ENCODE results near the gene TMEM212.

- TF ChIP-seq, protein P1, sequence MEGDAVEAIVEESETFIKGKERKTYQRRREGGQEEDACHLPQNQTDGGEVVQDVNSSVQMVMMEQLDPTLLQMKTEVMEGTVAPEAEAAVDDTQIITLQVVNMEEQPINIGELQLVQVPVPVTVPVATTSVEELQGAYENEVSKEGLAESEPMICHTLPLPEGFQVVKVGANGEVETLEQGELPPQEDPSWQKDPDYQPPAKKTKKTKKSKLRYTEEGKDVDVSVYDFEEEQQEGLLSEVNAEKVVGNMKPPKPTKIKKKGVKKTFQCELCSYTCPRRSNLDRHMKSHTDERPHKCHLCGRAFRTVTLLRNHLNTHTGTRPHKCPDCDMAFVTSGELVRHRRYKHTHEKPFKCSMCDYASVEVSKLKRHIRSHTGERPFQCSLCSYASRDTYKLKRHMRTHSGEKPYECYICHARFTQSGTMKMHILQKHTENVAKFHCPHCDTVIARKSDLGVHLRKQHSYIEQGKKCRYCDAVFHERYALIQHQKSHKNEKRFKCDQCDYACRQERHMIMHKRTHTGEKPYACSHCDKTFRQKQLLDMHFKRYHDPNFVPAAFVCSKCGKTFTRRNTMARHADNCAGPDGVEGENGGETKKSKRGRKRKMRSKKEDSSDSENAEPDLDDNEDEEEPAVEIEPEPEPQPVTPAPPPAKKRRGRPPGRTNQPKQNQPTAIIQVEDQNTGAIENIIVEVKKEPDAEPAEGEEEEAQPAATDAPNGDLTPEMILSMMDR (IDR thresholded peaks at IDR 0.05): no peak
- TF ChIP-seq EZH2 (IDR thresholded peaks at IDR 0.05; ENCODE audit: borderline replicate concordance, insufficient read depth, low read depth, low read length, poor library complexity, severe bottlenecking): no peak
These were observed 40.1 kb upstream of the TMEM212 start for GRCh38 chr3:171803044-171803443.
